PC-3 (cell line): Measurements from ENCODE around the gene MAMDC2. TPM values are rescaled to one million over a fixed set of nuclear protein-coding genes. Genes with fewer than 3 reads are reported as not detected.

ENCODE experiments used
- ATAC-seq: fragments of 200-7000 bp; cut with Tn5 transposase; 2 replicates; pipeline ENCODE4 v1.9.1; 2020; ENCODE audit warnings: mild to moderate bottlenecking, moderate library complexity
- BruUV-seq: library from RNA; stranded (reverse); fragments of 400-500 nt; replicated peaks from 2 replicates; lab custom pipeline; 2021; lab: Mats Ljungman, UMichigan
- CTCF ChIA-PET: fragments of 300-600 bp; sonication (Branson Sonifier 250); formaldehyde crosslinking; loops from one replicate; lab custom pipeline; 2022; ENCODE audit warnings: antibody characterized with exemption; lab: Charles Lee
- POLR2A ChIA-PET: fragments of 300-600 bp; sonication (Branson Sonifier 250); formaldehyde crosslinking; loops from one replicate; lab custom pipeline; 2022; ENCODE audit warnings: antibody characterized with exemption; ENCODE audit not compliant: unreplicated experiment; lab: Charles Lee
- DNase-seq: peaks from one replicate; pipeline ENCODE4 v3.0.0-alpha.2; 2015
- H2AFZ ChIP-seq: fragments of 300-600 bp; sonication (generic); 2 replicates; pipeline ENCODE4 v1.6.0; 2016; ENCODE audit warnings: antibody characterized with exemption, low read length
- H3F3A ChIP-seq: fragments of 300-600 bp; sonication (generic); one replicate; pipeline ENCODE4 v1.6.0; 2017; ENCODE audit warnings: antibody characterized with exemption, low read length, control low read depth, mild to moderate bottlenecking; ENCODE audit not compliant: unreplicated experiment
- H3K27ac ChIP-seq: fragments of 300-600 bp; sonication (generic); 2 replicates; pipeline ENCODE4 v1.5.1; 2016; ENCODE audit warnings: mild to moderate bottlenecking, low read length
- H3K27me3 ChIP-seq: fragments of 300-600 bp; sonication (generic); 2 replicates; pipeline ENCODE4 v1.6.1; 2016; ENCODE audit warnings: low read length, mixed read lengths
- H3K36me3 ChIP-seq: fragments of 300-600 bp; sonication (generic); 2 replicates; pipeline ENCODE4 v1.6.1; 2016; ENCODE audit warnings: low read depth, mixed run types, low read length, mixed read lengths
- H3K4me1 ChIP-seq: fragments of 300-600 bp; sonication (generic); 2 replicates; pipeline ENCODE4 v1.5.1; 2016; ENCODE audit warnings: low read length; ENCODE audit not compliant: insufficient read depth
- H3K4me2 ChIP-seq: fragments of 300-600 bp; sonication (generic); 2 replicates; pipeline ENCODE4 v1.6.0; 2016; ENCODE audit warnings: low read length
- H3K4me3 ChIP-seq: fragments of 300-600 bp; sonication (generic); 2 replicates; pipeline ENCODE4 v1.5.1; 2016; ENCODE audit warnings: mild to moderate bottlenecking, low read length, mixed read lengths
- H3K79me2 ChIP-seq: fragments of 300-600 bp; sonication (generic); 2 replicates; pipeline ENCODE4 v1.6.1; 2017; ENCODE audit warnings: low read length, mixed read lengths
- H3K9ac ChIP-seq: fragments of 300-600 bp; sonication (generic); 2 replicates; pipeline ENCODE4 v1.6.0; 2016; ENCODE audit warnings: mild to moderate bottlenecking, low read length
- H3K9me2 ChIP-seq: fragments of 300-600 bp; sonication (generic); replicated peaks from 2 replicates; pipeline ENCODE4 v1.6.1; 2016; ENCODE audit warnings: mixed run types, low read length, mixed read lengths
- H3K9me3 ChIP-seq: fragments of 300-600 bp; sonication (generic); 2 replicates; pipeline ENCODE4 v1.6.1; 2016; ENCODE audit warnings: low read length, mixed read lengths
- H4K20me1 ChIP-seq: fragments of 300-600 bp; sonication (generic); 2 replicates; pipeline ENCODE4 v1.6.1; 2016; ENCODE audit warnings: low read length, mixed read lengths
- CTCF ChIP-seq: fragments of 300-600 bp; sonication (generic); conservative IDR thresholded peaks from 2 replicates; pipeline ENCODE4 v1.5.1; 2017; ENCODE audit warnings: antibody characterized with exemption, low read depth, mild to moderate bottlenecking, low read length
- EZH2 ChIP-seq: fragments of 300-600 bp; sonication (generic); IDR thresholded peaks from one replicate; pipeline ENCODE4 v1.6.1; 2017; ENCODE audit warnings: antibody characterized with exemption, mild to moderate bottlenecking, low read length; ENCODE audit not compliant: unreplicated experiment
- EZH2phosphoT487 ChIP-seq: fragments of 300-600 bp; sonication (generic); IDR thresholded peaks from 2 replicates; pipeline ENCODE4 v1.6.1; 2018; ENCODE audit warnings: mild to moderate bottlenecking, antibody characterized with exemption, low read length, borderline replicate concordance
- intact Hi-C: fragments of 100-400 bp; cut with micrococcal nuclease; formaldehyde crosslinking; loops from 2 replicates; pipeline ENCODE4 v1.9.0; 2023
- total RNA-seq: library from RNA; depleted of rRNA; stranded (reverse); fragments of >200 nt; gene quantifications from 2 replicates; pipeline ENCODE4 v1.2.3, GENCODE V29; 2014

MAMDC2 gene
- total RNA-seq, 1 experiment from 2014 or later = not detected

GRCh38 chr9:70000469-70000868, 43.2 kb upstream of the MAMDC2 start:
- Histone ChIP-seq H3K4me2 (no peak overlapping the region), H3K27me3 (no peaks in the 10 kb centered on the region), H3K4me1 (no peaks in the 10 kb centered on the region), H3K36me3 (no peaks in the 10 kb centered on the region), H3K79me2 (no peaks in the 10 kb centered on the region), H3K9me2 (no peaks in the 10 kb centered on the region), H3K9me3 (no peaks in the 10 kb centered on the region), H3K27ac (no peak overlapping the region), H3K4me3 (no peak overlapping the region), H2AFZ (no peak overlapping the region), H4K20me1 (no peaks in the 10 kb centered on the region), H3K9ac (no peak overlapping the region), H3F3A (no peaks in the 10 kb centered on the region)
- no peak for ATAC-seq
- ChIA-PET CTCF (no interaction called here), POLR2A (no interaction called here)
- no TSS peak for BruUV-seq
- no peak for TF ChIP-seq EZH2phosphoT487
- no peak for TF ChIP-seq EZH2
- no peak for TF ChIP-seq CTCF
- no peak for DNase-seq
- intact Hi-C loops = no loop called here

GRCh38 chr9:70003901-70004714, 39.5 kb upstream of the MAMDC2 start:
- Histone ChIP-seq H3K79me2 (no peaks in the 10 kb centered on the region), H3K27ac (no peak overlapping the region), H3K9me2 (no peaks in the 10 kb centered on the region), H4K20me1 (no peaks in the 10 kb centered on the region), H3K27me3 (no peaks in the 10 kb centered on the region), H3K4me1 (no peaks in the 10 kb centered on the region), H3K36me3 (no peaks in the 10 kb centered on the region), H3K4me3 (no peak overlapping the region), H2AFZ (no peak overlapping the region), H3K9me3 (no peaks in the 10 kb centered on the region), H3F3A (no peaks in the 10 kb centered on the region), H3K4me2 (no peak overlapping the region), H3K9ac (no peak overlapping the region)
- DNase-seq = no peak
- TF ChIP-seq EZH2phosphoT487 (no peak), EZH2 (no peak), CTCF (no peak)
- no peak for ATAC-seq
- ChIA-PET POLR2A (no interaction called here), CTCF (no interaction called here)
- BruUV-seq = no TSS peak
- intact Hi-C loops = no loop called here

GRCh38 chr9:70006306-70006705, 37.3 kb upstream of the MAMDC2 start:
- intact Hi-C loops = no loop called here
- DNase-seq (no peak), ATAC-seq (no peak)
- H3K9ac ChIP-seq = no peak overlapping the region
- no peaks in the 10 kb centered on the region for H4K20me1 ChIP-seq
- ChIA-PET CTCF (no interaction called here), POLR2A (no interaction called here)
- H3K9me3 ChIP-seq = no peaks in the 10 kb centered on the region
- H3K4me1 ChIP-seq = no peaks in the 10 kb centered on the region
- H3K9me2 ChIP-seq = no peaks in the 10 kb centered on the region
- no peaks in the 10 kb centered on the region for H3K36me3 ChIP-seq
- no peaks in the 10 kb centered on the region for H3K79me2 ChIP-seq
- TF ChIP-seq EZH2phosphoT487 (no peak), CTCF (no peak), EZH2 (no peak)
- no peak overlapping the region for H3K4me3 ChIP-seq
- H3K27ac ChIP-seq = no peak overlapping the region
- no TSS peak for BruUV-seq
- no peak overlapping the region for H2AFZ ChIP-seq
- H3K27me3 ChIP-seq = no peaks in the 10 kb centered on the region
- no peak overlapping the region for H3K4me2 ChIP-seq
- H3F3A ChIP-seq = no peaks in the 10 kb centered on the region
